Neural cell (in vitro differentiated cells): ENCODE data around the gene KCNK10. TPM values are rescaled to one million over a fixed set of nuclear protein-coding genes. Genes with fewer than 3 reads are reported as not detected.

Source experiments
- H2AFZ ChIP-seq: fragments of 200-600, 300-800 bp; sonication (generic), shearing (Covaris generic); 2 replicates; pipeline ENCODE4 v1.6.0; 2014; ENCODE audit warnings: low read depth, mild to moderate bottlenecking, antibody characterized with exemption, low read length, moderate library complexity
- H3F3A ChIP-seq: fragments of 200-600 bp; shearing (Covaris generic); 2 replicates; pipeline ENCODE4 v1.6.1; 2016; ENCODE audit warnings: mild to moderate bottlenecking, moderate library complexity, mixed read lengths, antibody characterized with exemption, low read length; ENCODE audit not compliant: insufficient read depth, poor library complexity, severe bottlenecking
- H3K27ac ChIP-seq: fragments of 200-600, 300-800 bp; sonication (generic), shearing (Covaris generic); 2 replicates; pipeline ENCODE4 v1.5.1; 2014; ENCODE audit warnings: mild to moderate bottlenecking, low read length, moderate library complexity
- H3K27me3 ChIP-seq: fragments of 300-800, 200-600 bp; sonication (generic), shearing (Covaris generic); 2 replicates; pipeline ENCODE4 v1.6.0; 2014; ENCODE audit warnings: mild to moderate bottlenecking, low read depth, low read length, moderate library complexity; ENCODE audit not compliant: insufficient read depth
- H3K36me3 ChIP-seq: fragments of 300-800, 200-600 bp; sonication (generic), shearing (Covaris generic); 2 replicates; pipeline ENCODE4 v1.5.1; 2014; ENCODE audit warnings: mild to moderate bottlenecking, antibody characterized with exemption, low read length, moderate library complexity; ENCODE audit not compliant: insufficient read depth
- H3K4me2 ChIP-seq: fragments of 300-800, 200-600 bp; sonication (generic), shearing (Covaris generic); 2 replicates; pipeline ENCODE4 v1.6.0; 2014; ENCODE audit warnings: mild to moderate bottlenecking, low read length
- H3K4me3 ChIP-seq: fragments of 300-800, 200-600 bp; sonication (generic), shearing (Covaris generic); 2 replicates; pipeline ENCODE4 v1.5.1; 2014; ENCODE audit warnings: mild to moderate bottlenecking, low read length, moderate library complexity
- H3K79me2 ChIP-seq: fragments of 200-600 bp; shearing (Covaris generic); replicated peaks from 2 replicates; pipeline ENCODE4 v1.6.0; 2014; ENCODE audit warnings: mild to moderate bottlenecking, low read length, moderate library complexity; ENCODE audit not compliant: insufficient read depth
- H3K9ac ChIP-seq: fragments of 300-800, 200-600 bp; sonication (generic), shearing (Covaris generic); 2 replicates; pipeline ENCODE4 v1.6.1; 2016; ENCODE audit warnings: mild to moderate bottlenecking, low read length, mixed read lengths
- H3K9me2 ChIP-seq: fragments of 200-600 bp; shearing (Covaris generic); 2 replicates; pipeline ENCODE4 v1.6.1; 2016; ENCODE audit warnings: mild to moderate bottlenecking, low read length, mixed read lengths; ENCODE audit not compliant: insufficient read depth
- H3K9me3 ChIP-seq: fragments of 200-600, 300-800 bp; sonication (generic), shearing (Covaris generic); 2 replicates; pipeline ENCODE4 v1.6.1; 2016; ENCODE audit warnings: mild to moderate bottlenecking, mixed run types, low read length, moderate library complexity, mixed read lengths
- H4K20me1 ChIP-seq: fragments of 200-600 bp; shearing (Covaris generic); 2 replicates; pipeline ENCODE4 v1.6.1; 2016; ENCODE audit warnings: mild to moderate bottlenecking, mixed run types; ENCODE audit not compliant: insufficient read depth
- EP300 ChIP-seq: fragments of 450-650 bp; conservative IDR thresholded peaks from 2 replicates; pipeline ENCODE4 v1.6.1; 2014; ENCODE audit warnings: antibody characterized with exemption, mild to moderate bottlenecking, moderate library complexity; ENCODE audit not compliant: poor library complexity, severe bottlenecking
- EZH2 ChIP-seq: fragments of 200-600, 300-800 bp; shearing (Covaris generic), sonication (generic); IDR thresholded peaks from 2 replicates; pipeline ENCODE4 v1.6.1; 2014; ENCODE audit warnings: antibody characterized with exemption, low read length, borderline replicate concordance, mild to moderate bottlenecking; ENCODE audit not compliant: insufficient read depth, poor library complexity, severe bottlenecking
- MXI1 ChIP-seq: fragments of 450-650 bp; conservative IDR thresholded peaks from 2 replicates; pipeline ENCODE4 v1.6.1; 2014; ENCODE audit warnings: antibody characterized with exemption, mild to moderate bottlenecking; ENCODE audit not compliant: poor library complexity, severe bottlenecking
- RAD21 ChIP-seq: fragments of 450-650 bp; conservative IDR thresholded peaks from 2 replicates; pipeline ENCODE4 v1.6.1; 2014; ENCODE audit warnings: antibody characterized with exemption, mild to moderate bottlenecking, moderate library complexity
- REST ChIP-seq: IDR thresholded peaks from 2 replicates; pipeline ENCODE4 v1.6.1; 2012; ENCODE audit warnings: borderline replicate concordance
- SMC3 ChIP-seq: fragments of 450-650 bp; conservative IDR thresholded peaks from 2 replicates; pipeline ENCODE4 v1.6.1; 2014; ENCODE audit warnings: antibody characterized with exemption, mild to moderate bottlenecking, moderate library complexity; ENCODE audit not compliant: poor library complexity
- TAF1 ChIP-seq: IDR thresholded peaks from 2 replicates; pipeline ENCODE4 v1.6.1; 2012; ENCODE audit warnings: low read depth
- polyA plus RNA-seq: library from polyadenylated mRNA; depleted of rRNA; stranded (reverse); fragments of >200 nt; gene quantifications from 2 replicates; pipeline ENCODE4 v1.2.3, GENCODE V29; 2014

The KCNK10 gene
- polyA plus RNA-seq, 1 donor from 2014 or later = 6.9 TPM

GRCh38 chr14:88170333-88170732 is 152.7 kb downstream of the KCNK10 start:
- H3K36me3 ChIP-seq = no peaks in the 10 kb centered on the region
- H3K27me3 ChIP-seq = no peaks in the 10 kb centered on the region
- no peaks in the 10 kb centered on the region for H3K79me2 ChIP-seq
- no peaks in the 10 kb centered on the region for H3K9me3 ChIP-seq
- no peak overlapping the region for H3K4me3 ChIP-seq
- H3K9ac ChIP-seq = no peak overlapping the region
- no peaks in the 10 kb centered on the region for H4K20me1 ChIP-seq
- TF ChIP-seq TAF1 (no peak), EZH2 (no peak), REST (no peak), SMC3 (no peak), RAD21 (no peak)
- H3K4me2 ChIP-seq = no peak overlapping the region
- no peak overlapping the region for H2AFZ ChIP-seq
- no peaks in the 10 kb centered on the region for H3F3A ChIP-seq
- H3K9me2 ChIP-seq = no peaks in the 10 kb centered on the region
- no peak overlapping the region for H3K27ac ChIP-seq

GRCh38 chr14:88168498-88169165 is 154.4 kb downstream of the KCNK10 start:
- H3K79me2 ChIP-seq = no peaks in the 10 kb centered on the region
- no peak overlapping the region for H3K9ac ChIP-seq
- H3K36me3 ChIP-seq = no peaks in the 10 kb centered on the region
- no peak overlapping the region for H3K27ac ChIP-seq
- no peaks in the 10 kb centered on the region for H3F3A ChIP-seq
- H2AFZ ChIP-seq = no peak overlapping the region
- H3K27me3 ChIP-seq = no peaks in the 10 kb centered on the region
- no peaks in the 10 kb centered on the region for H4K20me1 ChIP-seq
- TF ChIP-seq MXI1 (no peak), EP300 (no peak), EZH2 (no peak), REST (no peak)
- no peaks in the 10 kb centered on the region for H3K9me2 ChIP-seq
- H3K9me3 ChIP-seq = no peaks in the 10 kb centered on the region
- H3K4me2 ChIP-seq = no peak overlapping the region
- H3K4me3 ChIP-seq = no peak overlapping the region
